H1 (cell line): ENCODE data around the gene SCAMP2. TPM values are rescaled to one million over a fixed set of nuclear protein-coding genes. Genes with fewer than 3 reads are reported as not detected.

Experiments used
- CHD1 ChIP-seq: IDR thresholded peaks from 2 replicates; pipeline ENCODE4 v1.6.1; 2012; ENCODE audit warnings: low read depth, low read length, improper control_type of control experiment
- CHD7 ChIP-seq: fragments of 300-600 bp; sonication (generic); IDR thresholded peaks from 2 replicates; pipeline ENCODE4 v1.7.1; 2012; ENCODE audit warnings: low read length, moderate library complexity, mild to moderate bottlenecking, inconsistent platforms; ENCODE audit not compliant: insufficient replicate concordance
- CTBP2 ChIP-seq: IDR thresholded peaks from 2 replicates; pipeline ENCODE4 v1.7.0; 2011; ENCODE audit warnings: borderline replicate concordance, mild to moderate bottlenecking, moderate library complexity, mixed read lengths, low read length; ENCODE audit not compliant: insufficient read depth, insufficient read length
- FOSL1 ChIP-seq: IDR thresholded peaks from 2 replicates; pipeline ENCODE4 v1.6.1; 2011; ENCODE audit warnings: mild to moderate bottlenecking, low read depth, low read length, moderate library complexity; ENCODE audit not compliant: insufficient read depth
- PHF8 ChIP-seq: fragments of 200-600 bp; sonication (generic); conservative IDR thresholded peaks from 2 replicates; pipeline ENCODE4 v1.7.1; 2012; ENCODE audit warnings: low read depth, mild to moderate bottlenecking, inconsistent platforms, low read length, moderate library complexity
- POLR2A ChIP-seq, 2 experiments: IDR thresholded peaks; 1 replicate in 1 of 2; 2 replicates in 1 of 2; pipeline ENCODE4 v1.6.1; 2011; ENCODE audit warnings: low read depth in 2 of 2, low read length in 2 of 2, mild to moderate bottlenecking in 2 of 2; ENCODE audit errors: control extremely low read depth in 1 of 2
- RFX5 ChIP-seq: IDR thresholded peaks from 2 replicates; pipeline ENCODE4 v1.6.1; 2011; ENCODE audit warnings: low read depth, low read length, improper control_type of control experiment, borderline replicate concordance
- SAP30 ChIP-seq: fragments of 300-600 bp; sonication (generic); IDR thresholded peaks from 2 replicates; pipeline ENCODE4 v1.7.1; 2012; ENCODE audit warnings: low read length, moderate library complexity, mild to moderate bottlenecking, inconsistent platforms; ENCODE audit not compliant: insufficient read depth, insufficient replicate concordance
- SIX5 ChIP-seq: IDR thresholded peaks from 2 replicates; pipeline ENCODE4 v1.6.1; 2011; ENCODE audit warnings: mild to moderate bottlenecking, low read depth, low read length
- SP4 ChIP-seq: IDR thresholded peaks from 2 replicates; pipeline ENCODE4 v1.6.1; 2012; ENCODE audit warnings: low read length, inconsistent platforms
- SUZ12 ChIP-seq: fragments of 200-600 bp; sonication (generic); IDR thresholded peaks from 2 replicates; pipeline ENCODE4 v1.6.1; 2012; ENCODE audit warnings: mild to moderate bottlenecking, inconsistent platforms, low read length, moderate library complexity, mixed read lengths
- TCF12 ChIP-seq: IDR thresholded peaks from 2 replicates; pipeline ENCODE4 v1.6.1; 2011; ENCODE audit warnings: low read depth, mild to moderate bottlenecking, low read length
- YY1 ChIP-seq: IDR thresholded peaks from 2 replicates; pipeline ENCODE4 v1.6.1; 2011; ENCODE audit warnings: low read depth, mild to moderate bottlenecking, low read length
- polyA plus RNA-seq, 7 experiments: library from polyadenylated mRNA; depleted of rRNA in 3 of 7; stranded (reverse) in 5 of 7; unstranded in 2 of 7; fragments of >200 nt in 5 of 7; fragments of 200-250 nt in 2 of 7; gene quantifications; 1 replicate in 5 of 7; 2 replicates in 1 of 7; 4 replicates in 1 of 7; pipeline versions ENCODE4 v1.2.1 to v1.2.3, GENCODE V29; 2011 to 2013; ENCODE audit warnings: missing spikeins in 2 of 7, mixed read lengths in 2 of 7
- total RNA-seq: library from RNA; stranded (reverse); fragmentation: NEBNext Ultra II Directional; extraction: Animal tissue kit (Norgen Biotek cat#: 25700); gene quantifications from 2 replicates; pipeline ENCODE4 v1.2.1, GENCODE V29; 2021

SCAMP2 gene
- total and polyA plus RNA-seq, 2 of the 8 experiments (the other 6 are each of a cell fraction or from before 2014, with no cell fraction given): 41.7 to 131 TPM

- TF ChIP-seq CHD7 (no peak), POLR2A (IDR thresholded peaks at IDR 0.05; ENCODE audit: control extremely low read depth in 1 of 2, low read depth in 2 of 2, low read length in 2 of 2) (no peak), SAP30 (no peak), TCF12 (no peak), PHF8 (no peak), CTBP2 (no peak), SUZ12 (no peak), CHD1 (no peak), FOSL1 (no peak), YY1 (no peak), SP4 (no peak), RFX5 (no peak), SIX5 (no peak)
Observed at GRCh38 chr15:74836846-74837245, 36.3 kb downstream of the SCAMP2 start (continued).
